T-cell (primary cell): ENCODE data around the gene ADGRG6. TPM values are rescaled to one million over a fixed set of nuclear protein-coding genes. Genes with fewer than 3 reads are reported as not detected.

Experiments
- ATAC-seq, 4 experiments: fragments of 200-7000 bp in 3 of 4; fragments of 150-1000 bp in 1 of 4; cut with Tn5 transposase; replicated peaks in 1 of 4; 1 replicate in 3 of 4; 2 replicates in 1 of 4; pipeline ENCODE4 v1.10.0; 2021; ENCODE audit warnings: moderate library complexity in 3 of 4, mild to moderate bottlenecking in 2 of 4, moderate number of reproducible peaks in 1 of 4
- CTCF ChIA-PET, 2 donors: fragments of 300-600 bp; sonication (Branson Sonifier 250); formaldehyde crosslinking; loops; one replicate each; lab custom pipeline; 2022; ENCODE audit warnings: antibody characterized with exemption in 2 of 2; lab: Charles Lee
- POLR2A ChIA-PET, 2 donors: fragments of 300-600 bp; sonication (Branson Sonifier 250); formaldehyde crosslinking; loops; one replicate each; lab custom pipeline; 2022; ENCODE audit warnings: antibody characterized with exemption in 2 of 2; lab: Charles Lee
- DNase-seq, 35 experiments: peaks; one replicate each; pipeline versions ENCODE4 v3.0.0 to v3.0.0-alpha.2; 2013 to 2023
- H3K27ac ChIP-seq: one replicate; pipeline ENCODE4 v1.5.1; 2013; ENCODE audit warnings: low read length
- H3K27me3 ChIP-seq, 2 experiments: replicated peaks in 1 of 2; 1 replicate in 1 of 2; 2 replicates in 1 of 2; pipeline versions ENCODE4 v1.6.1 to v1.7.0; 2013; ENCODE audit warnings: low read length in 1 of 2, mixed read lengths in 1 of 2; ENCODE audit not compliant: control insufficient read depth in 2 of 2, insufficient read depth in 2 of 2; ENCODE audit errors: extremely low read depth in 1 of 2
- H3K36me3 ChIP-seq, 2 donors: 1 replicate in 1 of 2; 2 replicates in 1 of 2; pipeline versions ENCODE4 v1.6.1 to v1.7.0; 2013; ENCODE audit warnings: low read length in 1 of 2; ENCODE audit not compliant: control insufficient read depth in 2 of 2, insufficient read depth in 1 of 2; ENCODE audit errors: extremely low read depth in 1 of 2
- H3K4me1 ChIP-seq, 2 experiments: 1 replicate in 1 of 2; 2 replicates in 1 of 2; pipeline versions ENCODE4 v1.6.1 to v1.7.0; 2013; ENCODE audit warnings: low read length in 2 of 2, mixed read lengths in 1 of 2; ENCODE audit not compliant: insufficient read depth in 2 of 2, control insufficient read depth in 1 of 2; ENCODE audit errors: extremely low read depth in 1 of 2
- H3K4me3 ChIP-seq, 2 donors: 1 replicate in 1 of 2; 2 replicates in 1 of 2; pipeline versions ENCODE4 v1.5.1 to v1.7.0; 2013; ENCODE audit warnings: mild to moderate bottlenecking in 2 of 2, low read length in 1 of 2, moderate library complexity in 1 of 2; ENCODE audit not compliant: control insufficient read depth in 1 of 2; ENCODE audit errors: extremely low read depth in 1 of 2
- H3K9me3 ChIP-seq: 2 replicates; pipeline ENCODE4 v1.7.0; 2013
- H3K27ac Mint-ChIP-seq, 2 donors: one replicate each; pipeline ENCODE4 v1.8.0; 2020 to 2021; ENCODE audit warnings: mild to moderate bottlenecking in 2 of 2, mixed read lengths in 2 of 2
- H3K27me3 Mint-ChIP-seq, 2 donors: one replicate each; pipeline ENCODE4 v1.8.0; 2021 to 2022; ENCODE audit warnings: mixed read lengths in 2 of 2
- H3K36me3 Mint-ChIP-seq: one replicate; pipeline ENCODE4 v1.8.0; 2021; ENCODE audit warnings: mixed read lengths
- H3K4me1 Mint-ChIP-seq, 3 donors: one replicate each; pipeline ENCODE4 v1.8.0; 2020 to 2022; ENCODE audit warnings: mixed read lengths in 3 of 3, mild to moderate bottlenecking in 1 of 3
- H3K4me3 Mint-ChIP-seq, 3 donors: one replicate each; pipeline ENCODE4 v1.8.0; 2020 to 2022; ENCODE audit warnings: mild to moderate bottlenecking in 3 of 3, mixed read lengths in 3 of 3, moderate library complexity in 3 of 3
- H3K9me3 Mint-ChIP-seq, 3 donors: one replicate each; pipeline ENCODE4 v1.8.0; 2020 to 2022; ENCODE audit warnings: mixed read lengths in 3 of 3
- WGBS: methylation state at CpG from one replicate; pipeline ENCODE4 v1.1.5; 2013; ENCODE audit warnings: missing lambda C conversion rate; ENCODE audit not compliant: insufficient coverage; 5-methylcytosine and 5-hydroxymethylcytosine counted together
- total RNA-seq, 35 experiments: library from RNA in 6 of 35; stranded (reverse) in 6 of 35; fragments of 120-200 nt in 1 of 35; gene quantifications; one replicate each; pipeline versions ENCODE4 v1.2.1 to v1.2.4 and lab custom pipeline; 2013 to 2026

ADGRG6 gene
- total RNA-seq, 5 donors from 2014 or later (not counting 1 experiment from before 2014, with no cell fraction given), result 0.51 to 0.89 (median 0.61) TPM

GRCh38 chr6:142285235-142286087, 16.3 kb upstream of the ADGRG6 start:
- DNase-seq, result no peak

GRCh38 chr6:142286088-142286409, 15.8 kb upstream of the ADGRG6 start:
- H3K4me3 Mint-ChIP-seq, result no peak overlapping the region
- no peaks in the 10 kb centered on the region for H3K36me3 Mint-ChIP-seq
- no CpG with 5 or more reads among the region's 1 CpG for WGBS
- no peak for ATAC-seq
- Histone ChIP-seq H3K27ac (no peak overlapping the region), H3K4me3 (no peak overlapping the region), H3K36me3 (no peaks in the 10 kb centered on the region), H3K4me1 (no peaks in the 10 kb centered on the region), H3K9me3 (no peaks in the 10 kb centered on the region), H3K27me3 (no peaks in the 10 kb centered on the region)
- POLR2A ChIA-PET, result interaction anchor here in 1 of 2 donors (0.6 kb wide), 1 partner anchor 92 kb away, joined by 3 read pairs; no protein-coding TSS in a partner anchor
- no peak for DNase-seq
- no peaks in the 10 kb centered on the region for H3K4me1 Mint-ChIP-seq
- H3K27ac Mint-ChIP-seq, result no peak overlapping the region
- peaks cover 0 to 5% of the 10 kb centered on the region in 2 donors for H3K27me3 Mint-ChIP-seq
- H3K9me3 Mint-ChIP-seq, result peaks cover 0 to 7% (median 3%) of the 10 kb centered on the region in 3 donors
- CTCF ChIA-PET, result interaction anchor here (0.5 to 1.2 kb wide), 2 partner anchors 15 to 450 kb away, joined by 3 read pairs; partner anchors contain the start of gene ADGRG6 (in 1 of the 2)

More at GRCh38 chr6:142285235-142286087, 16.3 kb upstream of the ADGRG6 start:
- no peaks in the 10 kb centered on the region for H3K4me1 Mint-ChIP-seq
- H3K27ac ChIP-seq, result no peak overlapping the region
- H3K9me3 ChIP-seq, result no peaks in the 10 kb centered on the region
- no peaks in the 10 kb centered on the region for H3K36me3 ChIP-seq
- no peak overlapping the region for H3K27ac Mint-ChIP-seq
- H3K4me3 Mint-ChIP-seq, result no peak overlapping the region
- H3K9me3 Mint-ChIP-seq, result peaks cover 0 to 8% (median 5%) of the 10 kb centered on the region in 3 donors
- H3K27me3 ChIP-seq, result no peaks in the 10 kb centered on the region
- H3K27me3 Mint-ChIP-seq, result peaks cover 0 to 5% of the 10 kb centered on the region in 2 donors
- WGBS, result 100% methylated on average over 3 of the region's 9 CpGs
- no peaks in the 10 kb centered on the region for H3K36me3 Mint-ChIP-seq
- H3K4me1 ChIP-seq, result no peaks in the 10 kb centered on the region
- no peak for ATAC-seq
- POLR2A ChIA-PET, result no interaction called here
- no peak overlapping the region for H3K4me3 ChIP-seq
- CTCF ChIA-PET, result interaction anchor here in 1 of 2 donors (0.7 to 1.2 kb wide), 2 partner anchors 16 to 99 kb away, joined by 3 read pairs; partner anchors contain the start of gene ADGRG6

GRCh38 chr6:142289687-142290086, 12.1 kb upstream of the ADGRG6 start:
- CTCF ChIA-PET, result no interaction called here

GRCh38 chr6:142290851-142291250, 11.0 kb upstream of the ADGRG6 start:
- ATAC-seq (no peak), DNase-seq (no peak)
- Mint-ChIP-seq H3K4me1 (no peaks in the 10 kb centered on the region), H3K4me3 (no peak overlapping the region), H3K27ac (no peak overlapping the region), H3K36me3 (no peaks in the 10 kb centered on the region), H3K9me3 (no peaks in the 10 kb centered on the region), H3K27me3 (no peaks in the 10 kb centered on the region)
- no peaks in the 10 kb centered on the region for H3K9me3 ChIP-seq
- H3K4me1 ChIP-seq, result no peaks in the 10 kb centered on the region
- ChIA-PET POLR2A (interaction anchor here in 1 of 2 donors (0.7 to 1.0 kb wide), 2 partner anchors 62 to 80 kb away, joined by 3 to 4 read pairs; no protein-coding TSS in a partner anchor), CTCF (no interaction called here)
- no peak overlapping the region for H3K4me3 ChIP-seq
- no peaks in the 10 kb centered on the region for H3K36me3 ChIP-seq
- 82% methylated on average over 5 of the region's 5 CpGs for WGBS
- no peak overlapping the region for H3K27ac ChIP-seq
- H3K27me3 ChIP-seq, result no peaks in the 10 kb centered on the region

More at GRCh38 chr6:142289687-142290086, 12.1 kb upstream of the ADGRG6 start:
- H3K27me3 ChIP-seq, result no peaks in the 10 kb centered on the region
- Mint-ChIP-seq H3K4me3 (no peak overlapping the region), H3K4me1 (no peaks in the 10 kb centered on the region), H3K27ac (no peak overlapping the region), H3K9me3 (no peaks in the 10 kb centered on the region), H3K36me3 (no peaks in the 10 kb centered on the region), H3K27me3 (no peaks in the 10 kb centered on the region)
- no peaks in the 10 kb centered on the region for H3K36me3 ChIP-seq
- ATAC-seq, result no peak
- DNase-seq, result no peak
- H3K9me3 ChIP-seq, result no peaks in the 10 kb centered on the region
- no peak overlapping the region for H3K27ac ChIP-seq
- POLR2A ChIA-PET, result interaction anchor here in 1 of 2 donors (1.0 kb wide), 1 partner anchor 64 kb away, joined by 3 read pairs; no protein-coding TSS in a partner anchor
- 89% methylated on average over 3 of the region's 6 CpGs for WGBS
- H3K4me1 ChIP-seq, result no peaks in the 10 kb centered on the region
- H3K4me3 ChIP-seq, result no peak overlapping the region

- Histone ChIP-seq H3K27me3 (no peaks in the 10 kb centered on the region), H3K27ac (no peak overlapping the region), H3K36me3 (no peaks in the 10 kb centered on the region), H3K4me1 (no peaks in the 10 kb centered on the region), H3K9me3 (no peaks in the 10 kb centered on the region), H3K4me3 (no peak overlapping the region)
- no peak overlapping the region for H3K4me3 Mint-ChIP-seq
- CTCF ChIA-PET, result no interaction called here
- no peak overlapping the region for H3K27ac Mint-ChIP-seq
- ATAC-seq (no peak), DNase-seq (no peak)
- no peaks in the 10 kb centered on the region for H3K4me1 Mint-ChIP-seq
- POLR2A ChIA-PET, result no interaction called here
- no peaks in the 10 kb centered on the region for H3K36me3 Mint-ChIP-seq
- no peaks in the 10 kb centered on the region for H3K27me3 Mint-ChIP-seq
- no peaks in the 10 kb centered on the region for H3K9me3 Mint-ChIP-seq
- no CpG with 5 or more reads among the region's 3 CpGs for WGBS
Measured at GRCh38 chr6:142291512-142291911, 10.3 kb upstream of the ADGRG6 start.

- Mint-ChIP-seq H3K27ac (no peak overlapping the region), H3K4me1 (no peaks in the 10 kb centered on the region), H3K36me3 (no peaks in the 10 kb centered on the region), H3K4me3 (no peak overlapping the region), H3K27me3 (no peaks in the 10 kb centered on the region), H3K9me3 (no peaks in the 10 kb centered on the region)
- Histone ChIP-seq H3K9me3 (no peaks in the 10 kb centered on the region), H3K4me3 (no peak overlapping the region), H3K4me1 (no peaks in the 10 kb centered on the region), H3K27me3 (no peaks in the 10 kb centered on the region), H3K27ac (no peak overlapping the region), H3K36me3 (no peaks in the 10 kb centered on the region)
- POLR2A ChIA-PET, result no interaction called here
- ATAC-seq (no peak), DNase-seq (no peak)
- WGBS, result 87% methylated on average over 3 of the region's 6 CpGs
- CTCF ChIA-PET, result no interaction called here
Measured at GRCh38 chr6:142292166-142292924, 9.5 kb upstream of the ADGRG6 start.
